ENCODE data around the gene HES2.

GRCh38 chr1:6464514-6464836, 44.8 kb upstream of the HES2 start:
- no peak for TF ChIP-seq CTCF (IDR thresholded peaks at IDR 0.05)
- no peak for TF ChIP-seq POLR2A (IDR thresholded peaks at IDR 0.05)

All from gastroesophageal sphincter (tissue), 3 donors.